Tibial artery (tissue), 4 donors: ENCODE measurements around the gene GOLGA5.
A peak's percentile ranks its signal among the peaks of the same experiment; 100 is the strongest.

Experiments used
- DNase-seq, 2 donors: peaks; one replicate each; pipeline ENCODE4 v3.0.0-alpha.2; 2019
- H3K27ac ChIP-seq, 2 donors: fragments of 200-600 bp; sonication (generic) in 1 of 2; 1 replicate in 1 of 2; 2 replicates in 1 of 2; pipeline ENCODE4 v1.5.1; 2018 to 2019; ENCODE audit warnings: mild to moderate bottlenecking in 1 of 2
- H3K27me3 ChIP-seq, 2 donors: fragments of 200-600 bp; sonication (generic) in 1 of 2; one replicate each; pipeline versions ENCODE4 v1.5.1 to v1.6.0; 2016 to 2019
- H3K36me3 ChIP-seq, 3 donors: fragments of 200-600 bp; sonication (generic) in 2 of 3; one replicate each; pipeline ENCODE4 v1.5.1; 2016 to 2019; ENCODE audit warnings: mild to moderate bottlenecking in 2 of 3
- H3K4me1 ChIP-seq, 4 donors: fragments of 200-600 bp; sonication (generic) in 2 of 4; 1 replicate in 3 of 4; 2 replicates in 1 of 4; pipeline ENCODE4 v1.5.1; 2016 to 2019
- H3K4me3 ChIP-seq, 2 donors: fragments of 200-600 bp; sonication (generic) in 1 of 2; 1 replicate in 1 of 2; 2 replicates in 1 of 2; pipeline ENCODE4 v1.5.1; 2018 to 2019; ENCODE audit warnings: mild to moderate bottlenecking in 2 of 2
- H3K9me3 ChIP-seq, 3 donors: fragments of 200-600 bp; sonication (generic) in 1 of 3; one replicate each; pipeline ENCODE4 v1.5.1; 2016 to 2019
- intact Hi-C: fragments of 100-400 bp; cut with DNase I; formaldehyde crosslinking; loops from one replicate; pipeline ENCODE4 v1.15.0; 2023; ENCODE audit warnings: low total_unique reads
- TF ChIP-seq, protein P1 (sequence below), 2 experiments: fragments of 200-600 bp in 1 of 2; fragments of 450-650 bp in 1 of 2; IDR thresholded peaks; one replicate each; pipeline ENCODE4 v1.5.1; 2017 to 2019; ENCODE audit warnings: antibody characterized with exemption in 2 of 2, mild to moderate bottlenecking in 1 of 2, moderate library complexity in 1 of 2

GOLGA5 gene

DNA sequence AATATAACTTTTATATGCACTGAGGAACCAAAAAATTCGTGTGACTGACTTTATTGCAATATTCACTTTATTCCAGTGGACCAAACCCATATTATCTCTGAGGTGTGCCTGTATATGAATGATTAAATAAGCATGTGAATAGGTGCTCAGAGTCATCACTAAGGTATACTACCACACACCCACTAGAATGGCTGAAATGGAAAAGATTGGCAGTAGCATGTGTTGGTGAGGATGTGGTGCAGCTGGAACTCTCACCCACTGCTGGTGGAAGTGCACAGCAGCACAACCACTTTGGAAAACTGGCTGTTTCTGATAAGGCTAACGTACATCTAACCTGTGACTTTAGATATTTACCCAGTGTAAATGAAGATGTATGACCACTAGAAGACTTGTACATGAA lies 36.8 kb downstream of the GOLGA5 start:
- Histone ChIP-seq H3K9me3 (no peaks in the 10 kb centered on the region), H3K36me3 (peaks cover 79 to 100% (median 93%) of the 10 kb centered on the region in 3 donors), H3K27me3 (no peaks in the 10 kb centered on the region), H3K27ac (no peak overlapping the region), H3K4me1 (no peaks in the 10 kb centered on the region), H3K4me3 (no peak overlapping the region)
- intact Hi-C loops: no loop called here
- TF ChIP-seq, protein P1, sequence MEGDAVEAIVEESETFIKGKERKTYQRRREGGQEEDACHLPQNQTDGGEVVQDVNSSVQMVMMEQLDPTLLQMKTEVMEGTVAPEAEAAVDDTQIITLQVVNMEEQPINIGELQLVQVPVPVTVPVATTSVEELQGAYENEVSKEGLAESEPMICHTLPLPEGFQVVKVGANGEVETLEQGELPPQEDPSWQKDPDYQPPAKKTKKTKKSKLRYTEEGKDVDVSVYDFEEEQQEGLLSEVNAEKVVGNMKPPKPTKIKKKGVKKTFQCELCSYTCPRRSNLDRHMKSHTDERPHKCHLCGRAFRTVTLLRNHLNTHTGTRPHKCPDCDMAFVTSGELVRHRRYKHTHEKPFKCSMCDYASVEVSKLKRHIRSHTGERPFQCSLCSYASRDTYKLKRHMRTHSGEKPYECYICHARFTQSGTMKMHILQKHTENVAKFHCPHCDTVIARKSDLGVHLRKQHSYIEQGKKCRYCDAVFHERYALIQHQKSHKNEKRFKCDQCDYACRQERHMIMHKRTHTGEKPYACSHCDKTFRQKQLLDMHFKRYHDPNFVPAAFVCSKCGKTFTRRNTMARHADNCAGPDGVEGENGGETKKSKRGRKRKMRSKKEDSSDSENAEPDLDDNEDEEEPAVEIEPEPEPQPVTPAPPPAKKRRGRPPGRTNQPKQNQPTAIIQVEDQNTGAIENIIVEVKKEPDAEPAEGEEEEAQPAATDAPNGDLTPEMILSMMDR (IDR thresholded peaks at IDR 0.05): no peak
- DNase-seq: no peak

DNA sequence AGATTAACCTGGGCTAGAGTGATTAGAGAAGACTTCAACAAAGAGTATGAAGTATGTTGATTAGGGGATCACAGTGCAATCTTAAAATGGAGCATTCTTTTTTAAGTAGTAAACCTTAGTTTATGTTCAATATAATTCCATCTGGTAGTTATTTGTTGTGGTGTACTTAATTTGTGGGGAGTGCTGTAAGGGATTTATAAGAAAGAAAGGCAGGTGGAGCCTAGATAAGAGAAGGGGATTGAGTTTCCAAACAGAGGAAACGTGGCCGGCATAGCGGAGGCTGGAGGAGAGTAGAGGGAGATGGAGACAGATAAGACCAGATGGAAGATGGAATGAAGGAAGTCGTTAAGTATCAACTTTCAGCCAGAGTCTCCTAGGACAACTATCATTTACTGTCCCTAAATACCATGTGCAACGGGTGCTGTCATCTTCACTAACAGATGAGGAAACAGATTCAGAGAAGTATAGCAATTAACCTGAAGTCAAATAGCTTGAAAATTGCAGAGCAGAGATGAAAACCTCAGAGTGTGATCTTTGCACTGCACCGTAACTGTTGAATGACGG lies 38.1 kb downstream of the GOLGA5 start:
- intact Hi-C loops: no loop called here
- Histone ChIP-seq H3K27me3 (no peaks in the 10 kb centered on the region), H3K4me3 (no peak overlapping the region), H3K36me3 (peaks cover 79 to 99% (median 95%) of the 10 kb centered on the region in 3 donors), H3K4me1 (no peaks in the 10 kb centered on the region), H3K9me3 (no peaks in the 10 kb centered on the region), H3K27ac (no peak overlapping the region)
- DNase-seq: no peak
- TF ChIP-seq, protein P1 (IDR thresholded peaks at IDR 0.05): no peak

DNA sequence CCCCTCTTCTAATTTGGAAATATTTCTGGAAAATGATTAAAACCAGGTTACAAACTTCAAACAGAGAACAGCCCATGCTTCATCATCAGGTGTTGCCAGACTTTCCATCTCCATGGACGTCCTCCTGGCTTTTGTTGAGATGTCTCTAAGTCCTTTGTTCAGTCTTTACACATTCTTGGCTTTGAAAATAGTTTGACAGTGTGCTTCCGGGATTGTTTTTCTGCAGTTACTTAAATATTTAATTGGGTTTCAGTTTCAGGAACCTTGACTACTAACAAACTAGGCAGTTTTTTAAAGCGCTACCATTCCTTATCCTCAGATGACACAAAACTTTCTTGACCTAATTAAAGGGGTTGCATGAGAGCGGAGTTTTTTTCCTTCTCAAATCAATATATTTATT lies 47.8 kb downstream of the GOLGA5 start:
- no peak overlapping the region for H3K4me3 ChIP-seq
- H3K27ac ChIP-seq: no peak overlapping the region
- H3K27me3 ChIP-seq: no peaks in the 10 kb centered on the region
- no peaks in the 10 kb centered on the region for H3K9me3 ChIP-seq
- no peak for DNase-seq
- peaks cover 32 to 60% (median 49%) of the 10 kb centered on the region in 3 donors for H3K36me3 ChIP-seq
- no peaks in the 10 kb centered on the region for H3K4me1 ChIP-seq
- TF ChIP-seq, protein P1 (IDR thresholded peaks at IDR 0.05): no peak
- intact Hi-C loops: no loop called here

DNA sequence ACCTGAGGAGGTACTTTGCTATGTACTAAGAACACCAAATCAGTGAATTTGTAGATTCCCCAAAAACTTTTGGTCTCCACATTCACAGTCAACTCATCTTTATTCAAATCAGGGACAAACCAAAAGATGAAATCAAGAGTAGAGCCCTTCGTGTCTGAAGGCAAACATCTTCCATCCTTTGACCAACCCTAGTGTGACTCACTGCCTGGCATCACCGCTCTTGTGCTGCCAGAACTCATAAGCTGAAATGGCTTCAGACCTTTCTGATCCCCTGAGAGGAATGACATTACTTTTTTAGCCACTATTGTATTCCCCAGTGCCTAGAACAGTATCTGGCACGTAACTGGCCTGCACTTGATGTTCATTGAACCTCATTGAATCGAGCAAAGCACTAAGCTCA lies 50.1 kb downstream of the GOLGA5 start:
- Histone ChIP-seq H3K27ac (no peak overlapping the region), H3K9me3 (no peaks in the 10 kb centered on the region), H3K36me3 (peaks cover 11 to 39% (median 26%) of the 10 kb centered on the region in 3 donors), H3K27me3 (no peaks in the 10 kb centered on the region), H3K4me3 (no peak overlapping the region), H3K4me1 (no peaks in the 10 kb centered on the region)
- no peak for DNase-seq
- TF ChIP-seq, protein P1 (IDR thresholded peaks at IDR 0.05): no peak
- intact Hi-C loops: no loop called here

DNA sequence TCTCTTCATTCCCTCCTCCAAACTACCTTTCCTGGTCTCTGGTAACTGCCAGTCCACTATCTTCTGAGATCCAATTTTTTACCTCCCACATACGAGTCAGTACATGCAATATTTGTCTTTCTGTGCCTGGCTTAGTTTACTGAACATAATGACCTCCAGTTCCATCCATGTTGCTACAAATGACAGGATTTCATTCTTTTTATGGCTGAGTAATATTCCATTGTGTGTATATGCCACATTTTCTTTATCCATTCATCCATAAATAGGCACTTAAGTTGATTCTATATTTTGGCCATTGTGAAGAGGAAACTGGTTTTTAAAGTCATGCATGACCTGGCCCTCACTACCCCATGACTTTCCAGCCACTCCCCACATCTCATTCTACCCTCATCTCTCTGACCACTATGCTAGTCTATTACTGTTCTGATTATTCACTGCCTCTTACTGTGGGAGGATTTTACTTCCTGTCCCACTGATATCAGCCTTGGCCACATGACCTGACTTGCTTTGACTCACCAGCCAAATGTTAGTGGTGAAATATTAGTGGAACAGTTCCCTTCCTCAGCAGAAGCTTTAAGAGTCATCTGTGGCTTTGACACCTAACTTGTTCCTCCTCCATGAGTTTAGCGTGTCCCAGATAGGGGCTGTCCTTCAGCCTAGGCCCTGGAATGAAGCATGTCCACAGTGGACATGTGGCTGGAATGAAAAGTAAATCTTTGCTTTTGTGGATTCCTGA lies 52.2 kb downstream of the GOLGA5 start:
- H3K27ac ChIP-seq: no peak overlapping the region
- H3K4me3 ChIP-seq: no peak overlapping the region
- H3K36me3 ChIP-seq: peaks cover 0 to 18% (median 8%) of the 10 kb centered on the region in 3 donors
- H3K9me3 ChIP-seq: no peaks in the 10 kb centered on the region
- TF ChIP-seq, protein P1 (IDR thresholded peaks at IDR 0.05): no peak
- H3K4me1 ChIP-seq: no peaks in the 10 kb centered on the region
- peak in 1 of 2 donors; percentile 24 for DNase-seq
- H3K27me3 ChIP-seq: no peaks in the 10 kb centered on the region
- intact Hi-C loops: no loop called here
